HepG2 (cell line): ENCODE measurements around the gene TMEM107. TPM values are rescaled to one million over a fixed set of nuclear protein-coding genes. Genes with fewer than 3 reads are reported as not detected.

Source experiments
- BRD4 ChIP-seq: sonication (generic); formaldehyde crosslinking; IDR thresholded peaks from 2 replicates; pipeline ENCODE4 v1.4.0; 2020; ENCODE audit warnings: missing genetic modification reagents
- KDM5B ChIP-seq: sonication (generic); formaldehyde crosslinking; IDR thresholded peaks from 2 replicates; pipeline ENCODE4 v1.4.0; 2020; ENCODE audit warnings: missing genetic modification reagents, mild to moderate bottlenecking, borderline replicate concordance
- NFRKB ChIP-seq: fragments of 450-650 bp; IDR thresholded peaks from 2 replicates; pipeline ENCODE4 v1.6.1; 2017
- PBX2 ChIP-seq: IDR thresholded peaks from 2 replicates; pipeline ENCODE4 v1.6.1; 2016; ENCODE audit warnings: control low read depth
- SALL2 ChIP-seq: sonication (generic); formaldehyde crosslinking; IDR thresholded peaks from 2 replicates; pipeline ENCODE4 v1.8.1; 2023; ENCODE audit warnings: mild to moderate bottlenecking, missing genetic modification reagents, inconsistent platforms
- SIN3B ChIP-seq: fragments of 150-350 bp; IDR thresholded peaks from 2 replicates; pipeline ENCODE4 v1.6.1; 2014; ENCODE audit warnings: low read length
- TBP ChIP-seq: sonication (generic); formaldehyde crosslinking; IDR thresholded peaks from 2 replicates; pipeline ENCODE4 v1.5.0; 2020; ENCODE audit warnings: missing genetic modification reagents
- THAP11 ChIP-seq: IDR thresholded peaks from 2 replicates; pipeline ENCODE4 v1.6.1; 2016; ENCODE audit warnings: missing biosample characterization, missing genetic modification reagents
- TP53 ChIP-seq: sonication (generic); formaldehyde crosslinking; conservative IDR thresholded peaks from 2 replicates; pipeline ENCODE4 v1.4.0; 2020; ENCODE audit warnings: missing genetic modification reagents
- ZFP62 ChIP-seq: sonication (generic); formaldehyde crosslinking; IDR thresholded peaks from 2 replicates; pipeline ENCODE4 v1.4.0; 2020; ENCODE audit warnings: missing genetic modification reagents
- ZFYVE20 ChIP-seq: sonication (generic); formaldehyde crosslinking; IDR thresholded peaks from 2 replicates; pipeline ENCODE4 v1.8.0; 2023; ENCODE audit warnings: low read depth, mild to moderate bottlenecking, moderate library complexity, missing genetic modification reagents, borderline replicate concordance
- ZNF160 ChIP-seq: sonication (generic); formaldehyde crosslinking; IDR thresholded peaks from 2 replicates; pipeline ENCODE4 v1.8.0; 2022; ENCODE audit warnings: mild to moderate bottlenecking, inconsistent platforms, missing genetic modification reagents
- ZNF407 ChIP-seq: sonication (generic); formaldehyde crosslinking; IDR thresholded peaks from one replicate; pipeline ENCODE4 v1.5.1; 2020; ENCODE audit warnings: mild to moderate bottlenecking, missing genetic modification reagents; ENCODE audit errors: not compliant biosample characterization
- ZNF646 ChIP-seq: sonication (generic); formaldehyde crosslinking; IDR thresholded peaks from 2 replicates; pipeline ENCODE4 v1.9.0; 2021; ENCODE audit warnings: mild to moderate bottlenecking, missing genetic modification reagents
- polyA plus RNA-seq, 8 experiments: library from polyadenylated mRNA; depleted of rRNA in 3 of 8; stranded (reverse) in 7 of 8; unstranded in 1 of 8; fragments of >200 nt; fragmentation: Illumina TruSeq in 4 of 8; extraction: Trizol in 4 of 8; gene quantifications; 2 replicates each; pipeline versions ENCODE4 v1.2.1 to v1.2.3, GENCODE V29; 2011 to 2016; ENCODE audit warnings: low read depth in 4 of 8, missing spikeins in 1 of 8, mixed read lengths in 1 of 8; ENCODE audit not compliant: insufficient read depth in 1 of 8
- total RNA-seq, 5 experiments: library from RNA; depleted of rRNA; stranded (reverse); fragments of >200 nt; fragmentation: Illumina TruSeq; extraction: Trizol; gene quantifications; 2 replicates each; pipeline ENCODE4 v1.2.3, GENCODE V29; 2016; ENCODE audit warnings: low read depth in 1 of 5

Gene TMEM107
- total and polyA plus RNA-seq, 2 of the 13 experiments (the other 11 are each of a cell fraction or from before 2014, with no cell fraction given): 7.2 to 15.3 TPM

GRCh38 chr17:8189711-8190477 lies 13.7 kb upstream of the TMEM107 start, which contains the start of gene BORCS6 (continued):
- peak; percentile 20 for TF ChIP-seq ZNF407
- TF ChIP-seq NFRKB: no peak
- no peak for TF ChIP-seq TBP (CRISPR knock-in tag)
- no peak for TF ChIP-seq SIN3B
- TF ChIP-seq ZNF646: no peak
- no peak for TF ChIP-seq ZFYVE20 (CRISPR knock-in tag)
- TF ChIP-seq PBX2: no peak
- 0 out of 2 replicates have a peak, but pooled peaks have one; percentile 68 for TF ChIP-seq TP53
- no peak for TF ChIP-seq ZFP62
- TF ChIP-seq ZNF160 (CRISPR knock-in tag): no peak
- peak; percentile 38; the same call in 1 of the 2 replicates for TF ChIP-seq BRD4 (CRISPR knock-in tag)
- TF ChIP-seq SALL2 (CRISPR knock-in tag): no peak
- TF ChIP-seq THAP11 (CRISPR knock-in tag): peak; percentile 64
- TF ChIP-seq KDM5B (CRISPR knock-in tag): no peak; the same call in 1 of the 2 replicates
